Measurements from ENCODE around the gene RHBDL1. TPM values are rescaled to one million over a fixed set of nuclear protein-coding genes. Genes with fewer than 3 reads are reported as not detected.

The RHBDL1 gene
- total RNA-seq, 1 experiment from 2014 or later = 1.3 TPM

Other genes starting within 250 kb of the RHBDL1 start
- gene CAPN15, start 148.0 kb upstream of the RHBDL1 start, total RNA-seq (2022; extraction: Qiagen RNA extraction) = 50.9 to 69.7 TPM (median 68.7 TPM) in 5 replicates
- 0.14 to 0.22 TPM (median 0.16 TPM) in 5 replicates for gene PRR35, start 115.3 kb upstream of the RHBDL1 start, total RNA-seq (2022; extraction: Qiagen RNA extraction)
- 0.17 to 0.32 TPM (median 0.23 TPM) in 5 replicates for gene NHLRC4, start 108.7 kb upstream of the RHBDL1 start, total RNA-seq (2022; extraction: Qiagen RNA extraction)
- gene PIGQ, start 105.7 kb upstream of the RHBDL1 start, total RNA-seq (2022; extraction: Qiagen RNA extraction) = 30.4 to 41.6 TPM (median 38.8 TPM) in 5 replicates
- 14.8 to 19.3 TPM (median 17.6 TPM) in 5 replicates for gene RAB40C, start 85.6 kb upstream of the RHBDL1 start, total RNA-seq (2022; extraction: Qiagen RNA extraction)
- gene WFIKKN1, start 44.7 kb upstream of the RHBDL1 start, total RNA-seq (2022; extraction: Qiagen RNA extraction) = 0.10 to 0.23 TPM (median 0.18 TPM) in 5 replicates
- 63.7 to 140 TPM (median 135 TPM) in 5 replicates for gene METTL26, start 39.4 kb upstream of the RHBDL1 start, total RNA-seq (2022; extraction: Qiagen RNA extraction)
- gene MCRIP2, start 33.8 kb upstream of the RHBDL1 start, total RNA-seq (2022; extraction: Qiagen RNA extraction) = 18.5 to 43.3 TPM (median 40.9 TPM) in 5 replicates
- 18.5 to 27.3 TPM (median 24.3 TPM) in 5 replicates for gene WDR90, start 26.3 kb upstream of the RHBDL1 start, total RNA-seq (2022; extraction: Qiagen RNA extraction)
- 70.8 to 97.1 TPM (median 87.4 TPM) in 5 replicates for gene RHOT2, start 7.5 kb upstream of the RHBDL1 start, total RNA-seq (2022; extraction: Qiagen RNA extraction)
- gene STUB1, start 4.7 kb downstream of the RHBDL1 start, total RNA-seq (2022; extraction: Qiagen RNA extraction) = 79.2 to 127 TPM (median 122 TPM) in 5 replicates
- gene JMJD8, start 8.7 kb downstream of the RHBDL1 start, total RNA-seq (2022; extraction: Qiagen RNA extraction) = 73.2 to 80.1 TPM (median 77.6 TPM) in 5 replicates
- gene WDR24, start 14.7 kb downstream of the RHBDL1 start, total RNA-seq (2022; extraction: Qiagen RNA extraction) = 5.3 to 6.9 TPM (median 6.1 TPM) in 5 replicates
- 11.9 to 16.3 TPM (median 12.7 TPM) in 5 replicates for gene FBXL16, start 30.1 kb downstream of the RHBDL1 start, total RNA-seq (2022; extraction: Qiagen RNA extraction)
- gene METRN, start 39.4 kb downstream of the RHBDL1 start, total RNA-seq (2022; extraction: Qiagen RNA extraction) = 58.6 to 221 TPM (median 196 TPM) in 5 replicates
- gene ANTKMT, start 45.5 kb downstream of the RHBDL1 start, total RNA-seq (2022; extraction: Qiagen RNA extraction) = 23.4 to 64.7 TPM (median 56.5 TPM) in 5 replicates
- 5.0 to 6.3 TPM (median 5.8 TPM) in 5 replicates for gene CCDC78, start 50.8 kb downstream of the RHBDL1 start, total RNA-seq (2022; extraction: Qiagen RNA extraction)
- gene HAGHL, start 51.4 kb downstream of the RHBDL1 start, total RNA-seq (2022; extraction: Qiagen RNA extraction) = 16.0 to 19.2 TPM (median 18.8 TPM) in 5 replicates
- 25.8 to 31.1 TPM (median 27.7 TPM) in 5 replicates for gene CIAO3, start 65.3 kb downstream of the RHBDL1 start, total RNA-seq (2022; extraction: Qiagen RNA extraction)
- 2.5 to 4.0 TPM (median 3.1 TPM) in 5 replicates for gene MSLN, start 85.1 kb downstream of the RHBDL1 start, total RNA-seq (2022; extraction: Qiagen RNA extraction)
- 36.3 to 54.3 TPM (median 50.8 TPM) in 5 replicates for gene RPUSD1, start 112.7 kb downstream of the RHBDL1 start, total RNA-seq (2022; extraction: Qiagen RNA extraction)
- gene CHTF18, start 112.9 kb downstream of the RHBDL1 start, total RNA-seq (2022; extraction: Qiagen RNA extraction) = 16.6 to 25.7 TPM (median 24.4 TPM) in 5 replicates
- 0.14 TPM in 1 of 5 replicates, not detected in the others for gene GNG13, start 125.1 kb downstream of the RHBDL1 start, total RNA-seq (2022; extraction: Qiagen RNA extraction)